ENCODE measurements around the gene TBCEL. TPM values are rescaled to one million over a fixed set of nuclear protein-coding genes. Genes with fewer than 3 reads are reported as not detected.

Gene TBCEL
- polyA plus RNA-seq, 1 donor (not counting 4 experiments of a cell fraction or from before 2014, with no cell fraction given) = 15.1 TPM

- H3K27me3 ChIP-seq (ENCODE audit: control insufficient read depth, extremely low read depth, insufficient read depth, low read length) = peaks cover 19% of the 10 kb centered on the region
- no peaks in the 10 kb centered on the region for H3K79me2 ChIP-seq (ENCODE audit: control insufficient read depth, insufficient read depth, low read length)
- H4K20me1 ChIP-seq (ENCODE audit: control insufficient read depth, extremely low read depth, insufficient read depth, low read length) = no peaks in the 10 kb centered on the region
- DNase-seq (ENCODE audit: low read depth, low spot score) = no peak
- FAIRE-seq = no peak
- H3K9me3 ChIP-seq (ENCODE audit: control insufficient read depth, low read depth, low read length) = no peaks in the 10 kb centered on the region
- dilution Hi-C loops (cut with MboI; ENCODE audit: extremely low pct_ligation_motif_present, low sequenced_read_pairs) = no loop called here
- no peak overlapping the region for H3K4me2 ChIP-seq (ENCODE audit: control insufficient read depth, extremely low read depth, insufficient read depth, low read depth, low read length)
- TF ChIP-seq EZH2 (IDR thresholded peaks at IDR 0.05; ENCODE audit: low read length) = no peak
- TF ChIP-seq, protein P1, sequence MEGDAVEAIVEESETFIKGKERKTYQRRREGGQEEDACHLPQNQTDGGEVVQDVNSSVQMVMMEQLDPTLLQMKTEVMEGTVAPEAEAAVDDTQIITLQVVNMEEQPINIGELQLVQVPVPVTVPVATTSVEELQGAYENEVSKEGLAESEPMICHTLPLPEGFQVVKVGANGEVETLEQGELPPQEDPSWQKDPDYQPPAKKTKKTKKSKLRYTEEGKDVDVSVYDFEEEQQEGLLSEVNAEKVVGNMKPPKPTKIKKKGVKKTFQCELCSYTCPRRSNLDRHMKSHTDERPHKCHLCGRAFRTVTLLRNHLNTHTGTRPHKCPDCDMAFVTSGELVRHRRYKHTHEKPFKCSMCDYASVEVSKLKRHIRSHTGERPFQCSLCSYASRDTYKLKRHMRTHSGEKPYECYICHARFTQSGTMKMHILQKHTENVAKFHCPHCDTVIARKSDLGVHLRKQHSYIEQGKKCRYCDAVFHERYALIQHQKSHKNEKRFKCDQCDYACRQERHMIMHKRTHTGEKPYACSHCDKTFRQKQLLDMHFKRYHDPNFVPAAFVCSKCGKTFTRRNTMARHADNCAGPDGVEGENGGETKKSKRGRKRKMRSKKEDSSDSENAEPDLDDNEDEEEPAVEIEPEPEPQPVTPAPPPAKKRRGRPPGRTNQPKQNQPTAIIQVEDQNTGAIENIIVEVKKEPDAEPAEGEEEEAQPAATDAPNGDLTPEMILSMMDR (optimal IDR thresholded peaks at IDR 0.05 in 1 of 3, IDR thresholded peaks at IDR 0.05 in 1 of 3, conservative IDR thresholded peaks at IDR 0.05 in 1 of 3; ENCODE audit: extremely low read depth in 1 of 3, insufficient read depth in 2 of 3, low read length in 3 of 3) = no peak
- H3K36me3 ChIP-seq (ENCODE audit: control insufficient read depth in 2 of 2, extremely low read depth in 1 of 2, insufficient read depth in 2 of 2, low read length in 2 of 2) = no peaks in the 10 kb centered on the region
- no peak overlapping the region for H2AFZ ChIP-seq (ENCODE audit: control insufficient read depth, low read length)
- H3K4me1 ChIP-seq (ENCODE audit: control insufficient read depth, extremely low read depth, insufficient read depth, low read length) = no peaks in the 10 kb centered on the region
- no peak overlapping the region for H3K4me3 ChIP-seq (ENCODE audit: control insufficient read depth in 2 of 3, extremely low read depth in 1 of 3, insufficient read depth in 2 of 3, low read depth in 1 of 3, low read length in 3 of 3)
- no peak overlapping the region for H3K9ac ChIP-seq (ENCODE audit: control insufficient read depth, extremely low read depth, insufficient read depth, low read length)
- H3K9me1 ChIP-seq (ENCODE audit: control insufficient read depth, extremely low read depth, insufficient read depth, low read length) = no peaks in the 10 kb centered on the region
- H3K27ac ChIP-seq (ENCODE audit: control insufficient read depth, insufficient read depth, low read length) = no peak overlapping the region
These were observed 35.3 kb upstream of the TBCEL start for GRCh38 chr11:120988603-120989002.

DNA sequence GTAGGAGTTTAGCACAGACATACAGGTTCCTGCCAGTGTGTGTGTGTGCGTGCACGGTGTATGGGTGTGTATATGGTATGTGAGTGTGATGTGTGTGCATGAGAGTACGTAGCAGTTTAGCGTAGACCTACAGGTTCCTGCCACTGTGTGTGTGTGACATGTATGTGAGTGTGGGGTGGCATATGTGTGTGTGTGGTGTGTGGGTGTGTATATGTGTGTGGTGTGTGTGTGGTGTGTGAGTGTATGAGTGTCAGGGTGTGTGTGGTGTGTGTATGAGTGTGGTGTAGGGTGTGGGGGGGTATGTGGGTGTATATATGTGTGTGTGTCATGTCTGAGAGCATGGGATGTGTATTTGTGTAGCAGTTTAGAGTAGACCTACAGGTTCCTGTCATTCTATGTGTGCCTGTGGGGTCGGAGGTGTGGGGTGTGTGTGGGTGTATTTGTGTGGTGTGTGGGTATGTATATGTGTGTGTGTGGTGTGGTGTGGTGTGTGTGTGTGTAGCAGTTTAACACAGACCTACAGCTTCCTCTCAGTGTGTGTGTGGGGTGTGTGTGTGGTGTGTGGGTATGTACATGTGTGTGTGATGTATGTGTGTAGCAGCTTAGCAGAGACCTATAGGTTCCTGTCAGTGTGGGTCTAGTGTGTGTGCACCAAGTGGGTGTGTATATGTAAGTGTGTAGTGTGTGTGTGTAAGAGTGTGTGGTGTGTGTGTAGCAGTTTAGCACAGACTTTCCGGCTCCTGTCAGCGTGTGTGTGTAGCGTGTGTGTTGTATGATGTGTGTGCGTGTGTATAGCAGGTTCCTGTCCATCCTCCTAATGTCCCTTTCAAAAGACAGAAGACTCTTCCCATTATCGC is 31.8 kb upstream of the TBCEL start:
- FAIRE-seq = no peak
- Histone ChIP-seq H4K20me1 (ENCODE audit: control insufficient read depth, extremely low read depth, insufficient read depth, low read length) (no peaks in the 10 kb centered on the region), H2AFZ (ENCODE audit: control insufficient read depth, low read length) (no peak overlapping the region), H3K27ac (ENCODE audit: control insufficient read depth, insufficient read depth, low read length) (no peak overlapping the region), H3K79me2 (ENCODE audit: control insufficient read depth, insufficient read depth, low read length) (no peaks in the 10 kb centered on the region), H3K4me2 (ENCODE audit: control insufficient read depth, extremely low read depth, insufficient read depth, low read depth, low read length) (no peak overlapping the region), H3K9ac (ENCODE audit: control insufficient read depth, extremely low read depth, insufficient read depth, low read length) (no peak overlapping the region), H3K4me3 (ENCODE audit: control insufficient read depth in 2 of 3, extremely low read depth in 1 of 3, insufficient read depth in 2 of 3, low read depth in 1 of 3, low read length in 3 of 3) (no peak overlapping the region), H3K27me3 (ENCODE audit: control insufficient read depth, extremely low read depth, insufficient read depth, low read length) (peaks cover 15% of the 10 kb centered on the region), H3K4me1 (ENCODE audit: control insufficient read depth, extremely low read depth, insufficient read depth, low read length) (no peaks in the 10 kb centered on the region), H3K9me3 (ENCODE audit: control insufficient read depth, low read depth, low read length) (no peaks in the 10 kb centered on the region), H3K9me1 (ENCODE audit: control insufficient read depth, extremely low read depth, insufficient read depth, low read length) (no peaks in the 10 kb centered on the region), H3K36me3 (ENCODE audit: control insufficient read depth in 2 of 2, extremely low read depth in 1 of 2, insufficient read depth in 2 of 2, low read length in 2 of 2) (no peaks in the 10 kb centered on the region)
- TF ChIP-seq, protein P1 (optimal IDR thresholded peaks at IDR 0.05 in 1 of 3, IDR thresholded peaks at IDR 0.05 in 1 of 3, conservative IDR thresholded peaks at IDR 0.05 in 1 of 3; ENCODE audit: extremely low read depth in 1 of 3, insufficient read depth in 2 of 3, low read length in 3 of 3) = no peak
- no peak for TF ChIP-seq EZH2 (IDR thresholded peaks at IDR 0.05; ENCODE audit: low read length)
- no peak for DNase-seq (ENCODE audit: low read depth, low spot score)
- dilution Hi-C loops (cut with MboI; ENCODE audit: extremely low pct_ligation_motif_present, low sequenced_read_pairs) = no loop called here

Measured in keratinocyte (primary cell).